CD14-positive monocyte (primary cell): Measurements from ENCODE around the gene GTF2A1L. TPM values are rescaled to one million over a fixed set of nuclear protein-coding genes. Genes with fewer than 3 reads are reported as not detected.

ENCODE experiments used
- DNase-seq, 3 donors: peaks; one replicate each; pipeline ENCODE4 v3.0.0-alpha.2; 2011 to 2022
- H2AFZ ChIP-seq: 2 replicates; pipeline ENCODE4 v1.6.0; 2012; ENCODE audit warnings: mild to moderate bottlenecking, low read depth, low read length, inconsistent platforms; ENCODE audit not compliant: insufficient read depth, poor library complexity, severe bottlenecking
- H3K27ac ChIP-seq, 2 donors: 1 replicate in 1 of 2; 2 replicates in 1 of 2; pipeline ENCODE4 v1.5.1; 2012 to 2013; ENCODE audit warnings: low read length in 2 of 2, control low read depth in 1 of 2, inconsistent platforms in 1 of 2, low read depth in 1 of 2, mild to moderate bottlenecking in 1 of 2
- H3K27me3 ChIP-seq, 2 donors: one replicate each; pipeline versions ENCODE4 v1.6.0 to v1.6.1; 2011 to 2013; ENCODE audit warnings: low read length in 2 of 2; ENCODE audit not compliant: control insufficient read depth in 2 of 2, insufficient read depth in 2 of 2
- H3K36me3 ChIP-seq, 2 donors: replicated peaks in 1 of 2; 1 replicate in 1 of 2; 2 replicates in 1 of 2; pipeline versions ENCODE4 v1.5.1 to v1.6.1; 2012 to 2013; ENCODE audit warnings: low read length in 2 of 2, control low read depth in 1 of 2, inconsistent platforms in 1 of 2, mild to moderate bottlenecking in 1 of 2; ENCODE audit not compliant: insufficient read depth in 2 of 2, control insufficient read depth in 1 of 2
- H3K4me1 ChIP-seq, 2 donors: 1 replicate in 1 of 2; 2 replicates in 1 of 2; pipeline versions ENCODE4 v1.5.1 to v1.6.1; 2012 to 2013; ENCODE audit warnings: low read length in 2 of 2, control low read depth in 1 of 2, inconsistent platforms in 1 of 2, mild to moderate bottlenecking in 1 of 2, moderate library complexity in 1 of 2; ENCODE audit not compliant: insufficient read depth in 2 of 2, control insufficient read depth in 1 of 2
- H3K4me2 ChIP-seq: replicated peaks from 2 replicates; pipeline ENCODE3; 2012; ENCODE audit warnings: low read length, moderate library complexity, mild to moderate bottlenecking; ENCODE audit not compliant: poor library complexity, severe bottlenecking; ENCODE audit errors: extremely low read depth
- H3K4me3 ChIP-seq, 3 experiments: fragments of 200-600 bp in 1 of 3; sonication (generic) in 1 of 3; replicated peaks in 1 of 3; 1 replicate in 2 of 3; 2 replicates in 1 of 3; pipeline ENCODE4 v1.5.1; 2011 to 2013; ENCODE audit warnings: low read length in 3 of 3, mild to moderate bottlenecking in 3 of 3, control low read depth in 2 of 3, low read depth in 2 of 3, inconsistent platforms in 1 of 3, moderate library complexity in 1 of 3
- H3K79me2 ChIP-seq: 2 replicates; pipeline ENCODE4 v1.6.0; 2012; ENCODE audit warnings: mild to moderate bottlenecking, control low read depth, inconsistent platforms, low read length, moderate library complexity; ENCODE audit not compliant: insufficient read depth
- H3K9ac ChIP-seq: 2 replicates; pipeline ENCODE4 v1.6.0; 2017; ENCODE audit warnings: low read length, mild to moderate bottlenecking; ENCODE audit not compliant: insufficient read depth, poor library complexity, severe bottlenecking
- H3K9me3 ChIP-seq, 2 donors: replicated peaks in 1 of 2; 1 replicate in 1 of 2; 2 replicates in 1 of 2; pipeline versions ENCODE4 v1.5.1 to v1.6.1; 2012 to 2013; ENCODE audit warnings: low read length in 2 of 2, control low read depth in 1 of 2; ENCODE audit not compliant: control insufficient read depth in 1 of 2, insufficient read depth in 1 of 2
- H4K20me1 ChIP-seq: 2 replicates; pipeline ENCODE4 v1.6.0; 2012; ENCODE audit warnings: mild to moderate bottlenecking, low read length, control low read depth, moderate library complexity; ENCODE audit not compliant: insufficient read depth
- H3K27ac Mint-ChIP-seq, 7 donors: one replicate each; pipeline ENCODE4 v1.8.0; 2020; ENCODE audit warnings: mild to moderate bottlenecking in 7 of 7, mixed read lengths in 7 of 7, moderate library complexity in 6 of 7, inconsistent platforms in 2 of 7
- H3K27me3 Mint-ChIP-seq, 3 donors: one replicate each; pipeline ENCODE4 v1.8.0; 2021 to 2022; ENCODE audit warnings: low read depth in 3 of 3, mild to moderate bottlenecking in 3 of 3, mixed read lengths in 3 of 3, moderate library complexity in 3 of 3, inconsistent platforms in 1 of 3
- H3K36me3 Mint-ChIP-seq, 2 donors: one replicate each; pipeline ENCODE4 v1.8.0; 2020; ENCODE audit warnings: mixed read lengths in 2 of 2, inconsistent platforms in 1 of 2, mild to moderate bottlenecking in 1 of 2
- H3K4me1 Mint-ChIP-seq: one replicate; pipeline ENCODE4 v1.8.0; 2020; ENCODE audit warnings: mild to moderate bottlenecking, mixed read lengths
- H3K4me3 Mint-ChIP-seq, 2 donors: one replicate each; pipeline ENCODE4 v1.8.0; 2020; ENCODE audit warnings: mild to moderate bottlenecking in 2 of 2, mixed read lengths in 2 of 2, moderate library complexity in 1 of 2
- H3K9me3 Mint-ChIP-seq, 7 donors: one replicate each; pipeline ENCODE4 v1.8.0; 2020 to 2022; ENCODE audit warnings: mixed read lengths in 7 of 7, mild to moderate bottlenecking in 6 of 7, moderate library complexity in 6 of 7, inconsistent platforms in 2 of 7
- WGBS: methylation state at CpG from one replicate; pipeline ENCODE4 v1.1.5; 2013; ENCODE audit warnings: missing lambda C conversion rate; ENCODE audit not compliant: insufficient coverage; 5-methylcytosine and 5-hydroxymethylcytosine counted together
- intact Hi-C, 2 donors: fragments of 100-400 bp; cut with micrococcal nuclease; formaldehyde crosslinking; loops; one replicate each; pipeline versions ENCODE4 v1.15.0 to v1.15.1; 2023
- polyA plus RNA-seq, 3 donors: library from polyadenylated mRNA; depleted of rRNA in 1 of 3; unstranded in 2 of 3; stranded (reverse) in 1 of 3; fragments of 300-500 nt in 2 of 3; fragments of >200 nt in 1 of 3; fragmentation: Illumina TruSeq in 2 of 3; gene quantifications; 1 replicate in 2 of 3; 2 replicates in 1 of 3; pipeline ENCODE4 v1.2.3, GENCODE V29; 2012 to 2021
- TF ChIP-seq, protein P1 (sequence below): fragments of 200-600 bp; IDR thresholded peaks from one replicate; pipeline ENCODE4 v1.8.0; 2022; ENCODE audit warnings: antibody characterized with exemption, mild to moderate bottlenecking

Gene GTF2A1L
- polyA plus RNA-seq, 3 donors: not detected

- no peak overlapping the region for H3K4me3 ChIP-seq
- H4K20me1 ChIP-seq: no peaks in the 10 kb centered on the region
- no peak for DNase-seq
- WGBS: no CpG with 5 or more reads among the region's 5 CpGs
- Mint-ChIP-seq H3K27ac (no peak overlapping the region), H3K36me3 (no peaks in the 10 kb centered on the region), H3K27me3 (peaks cover 0 to 6% (median 2%) of the 10 kb centered on the region in 3 donors), H3K4me1 (no peaks in the 10 kb centered on the region), H3K9me3 (no peaks in the 10 kb centered on the region), H3K4me3 (no peak overlapping the region)
- H3K9ac ChIP-seq: no peak overlapping the region
- no peak overlapping the region for H3K27ac ChIP-seq
- H2AFZ ChIP-seq: no peak overlapping the region
- no peaks in the 10 kb centered on the region for H3K36me3 ChIP-seq
- no peaks in the 10 kb centered on the region for H3K79me2 ChIP-seq
- no peaks in the 10 kb centered on the region for H3K4me1 ChIP-seq
- no peaks in the 10 kb centered on the region for H3K9me3 ChIP-seq
- intact Hi-C loops: no loop called here
- TF ChIP-seq, protein P1, sequence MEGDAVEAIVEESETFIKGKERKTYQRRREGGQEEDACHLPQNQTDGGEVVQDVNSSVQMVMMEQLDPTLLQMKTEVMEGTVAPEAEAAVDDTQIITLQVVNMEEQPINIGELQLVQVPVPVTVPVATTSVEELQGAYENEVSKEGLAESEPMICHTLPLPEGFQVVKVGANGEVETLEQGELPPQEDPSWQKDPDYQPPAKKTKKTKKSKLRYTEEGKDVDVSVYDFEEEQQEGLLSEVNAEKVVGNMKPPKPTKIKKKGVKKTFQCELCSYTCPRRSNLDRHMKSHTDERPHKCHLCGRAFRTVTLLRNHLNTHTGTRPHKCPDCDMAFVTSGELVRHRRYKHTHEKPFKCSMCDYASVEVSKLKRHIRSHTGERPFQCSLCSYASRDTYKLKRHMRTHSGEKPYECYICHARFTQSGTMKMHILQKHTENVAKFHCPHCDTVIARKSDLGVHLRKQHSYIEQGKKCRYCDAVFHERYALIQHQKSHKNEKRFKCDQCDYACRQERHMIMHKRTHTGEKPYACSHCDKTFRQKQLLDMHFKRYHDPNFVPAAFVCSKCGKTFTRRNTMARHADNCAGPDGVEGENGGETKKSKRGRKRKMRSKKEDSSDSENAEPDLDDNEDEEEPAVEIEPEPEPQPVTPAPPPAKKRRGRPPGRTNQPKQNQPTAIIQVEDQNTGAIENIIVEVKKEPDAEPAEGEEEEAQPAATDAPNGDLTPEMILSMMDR: no peak
- H3K27me3 ChIP-seq: no peaks in the 10 kb centered on the region
- no peak overlapping the region for H3K4me2 ChIP-seq
Observed at GRCh38 chr2:48605482-48606175, 12.0 kb upstream of the GTF2A1L start.

- Mint-ChIP-seq H3K4me3 (no peak overlapping the region), H3K27me3 (peaks cover 0 to 8% (median 2%) of the 10 kb centered on the region in 3 donors), H3K36me3 (no peaks in the 10 kb centered on the region), H3K27ac (no peak overlapping the region), H3K9me3 (no peaks in the 10 kb centered on the region), H3K4me1 (no peaks in the 10 kb centered on the region)
- H3K4me1 ChIP-seq: no peaks in the 10 kb centered on the region
- intact Hi-C loops: no loop called here
- no peak overlapping the region for H3K27ac ChIP-seq
- H2AFZ ChIP-seq: no peak overlapping the region
- DNase-seq: no peak
- H3K4me3 ChIP-seq: no peak overlapping the region
- no peaks in the 10 kb centered on the region for H4K20me1 ChIP-seq
- no peaks in the 10 kb centered on the region for H3K36me3 ChIP-seq
- no peak overlapping the region for H3K9ac ChIP-seq
- H3K9me3 ChIP-seq: no peaks in the 10 kb centered on the region
- no peak overlapping the region for H3K4me2 ChIP-seq
- H3K79me2 ChIP-seq: no peaks in the 10 kb centered on the region
- 91% methylated on average over 8 of the region's 10 CpGs for WGBS
- no peaks in the 10 kb centered on the region for H3K27me3 ChIP-seq
- TF ChIP-seq, protein P1: no peak
Observed at GRCh38 chr2:48607307-48608014, 10.2 kb upstream of the GTF2A1L start.
